ENCODE measurements around the gene PHAF1. TPM values are rescaled to one million over a fixed set of nuclear protein-coding genes. Genes with fewer than 3 reads are reported as not detected.

The PHAF1 gene
- total RNA-seq, 1 experiment from 2014 or later, result 19.2 TPM

DNA sequence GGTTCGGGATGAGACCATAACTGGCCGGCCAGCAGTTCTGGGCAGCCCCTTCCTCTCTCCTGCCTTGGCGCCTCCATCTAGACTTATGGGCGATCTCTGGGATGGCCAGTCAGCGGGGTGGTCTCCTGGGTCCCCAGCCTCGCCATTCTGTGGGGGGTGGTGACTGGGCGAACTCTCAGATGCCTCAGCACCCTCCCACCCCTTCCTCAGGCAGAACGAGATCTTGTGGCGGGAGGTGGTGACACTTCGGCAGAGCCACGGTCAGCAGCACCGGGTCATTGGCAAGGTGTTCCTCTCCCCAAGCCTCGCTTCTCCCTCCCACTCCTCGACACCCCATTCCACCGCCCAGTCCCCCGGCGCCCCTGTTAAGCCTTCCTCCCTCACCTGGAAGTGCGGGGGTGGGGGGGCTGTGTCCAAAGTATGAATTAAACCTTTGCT is 56.4 kb downstream of the PHAF1 start:
- TF ChIP-seq, protein P1, sequence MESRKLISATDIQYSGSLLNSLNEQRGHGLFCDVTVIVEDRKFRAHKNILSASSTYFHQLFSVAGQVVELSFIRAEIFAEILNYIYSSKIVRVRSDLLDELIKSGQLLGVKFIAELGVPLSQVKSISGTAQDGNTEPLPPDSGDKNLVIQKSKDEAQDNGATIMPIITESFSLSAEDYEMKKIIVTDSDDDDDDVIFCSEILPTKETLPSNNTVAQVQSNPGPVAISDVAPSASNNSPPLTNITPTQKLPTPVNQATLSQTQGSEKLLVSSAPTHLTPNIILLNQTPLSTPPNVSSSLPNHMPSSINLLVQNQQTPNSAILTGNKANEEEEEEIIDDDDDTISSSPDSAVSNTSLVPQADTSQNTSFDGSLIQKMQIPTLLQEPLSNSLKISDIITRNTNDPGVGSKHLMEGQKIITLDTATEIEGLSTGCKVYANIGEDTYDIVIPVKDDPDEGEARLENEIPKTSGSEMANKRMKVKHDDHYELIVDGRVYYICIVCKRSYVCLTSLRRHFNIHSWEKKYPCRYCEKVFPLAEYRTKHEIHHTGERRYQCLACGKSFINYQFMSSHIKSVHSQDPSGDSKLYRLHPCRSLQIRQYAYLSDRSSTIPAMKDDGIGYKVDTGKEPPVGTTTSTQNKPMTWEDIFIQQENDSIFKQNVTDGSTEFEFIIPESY (IDR thresholded peaks at IDR 0.05; ENCODE audit: extremely low read depth, insufficient replicate concordance, low read length), result no peak
- no peak for TF ChIP-seq SRF (IDR thresholded peaks at IDR 0.05; ENCODE audit: low read depth)
- TF ChIP-seq CBX3 (IDR thresholded peaks at IDR 0.05; ENCODE audit: low read depth), result no peak
- no peak for TF ChIP-seq ELF1 (IDR thresholded peaks at IDR 0.05; ENCODE audit: borderline replicate concordance, low read depth)
- TF ChIP-seq TCF7L2 (IDR thresholded peaks at IDR 0.05; ENCODE audit: borderline replicate concordance, extremely low read depth, insufficient read depth, insufficient read length), result no peak
- TF ChIP-seq SIN3A (IDR thresholded peaks at IDR 0.05; ENCODE audit: low read depth), result no peak
- no peak for TF ChIP-seq RAD21 (IDR thresholded peaks at IDR 0.05; ENCODE audit: low read depth)
- no peak for TF ChIP-seq YY1 (IDR thresholded peaks at IDR 0.05; ENCODE audit: extremely low read depth, insufficient replicate concordance, low read depth, low read length)
- TF ChIP-seq POLR2A (IDR thresholded peaks at IDR 0.05; ENCODE audit: borderline replicate concordance, extremely low read depth, insufficient read depth, insufficient read length), result no peak
- TF ChIP-seq EGR1 (IDR thresholded peaks at IDR 0.05; ENCODE audit: low read depth), result no peak
- TF ChIP-seq SP1 (IDR thresholded peaks at IDR 0.05; ENCODE audit: low read depth), result no peak
- H3K36me3 ChIP-seq (ENCODE audit: control insufficient read depth in 1 of 2, insufficient read depth in 2 of 2, low read length in 2 of 2), result no peaks in the 10 kb centered on the region
- no peak overlapping the region for H3K4me2 ChIP-seq (ENCODE audit: low read length)
- intact Hi-C loops (cut with micrococcal nuclease), result no loop called here
- ChIA-PET CTCF (interaction anchor here (0.8 to 5.6 kb wide), 2 partner anchors 7 to 148 kb away, joined by 3 to 52 read pairs; partner anchors contain the start of genes FBXL8 and TRADD), RAD21 (ENCODE audit: low non-redundant PET in 1 of 2, low total read pairs in 2 of 2, uncharacterized antibody in 2 of 2, unreplicated experiment in 2 of 2) (no interaction called here), POLR2A (no interaction called here)
- no peaks in the 10 kb centered on the region for H3K9me2 ChIP-seq (ENCODE audit: insufficient read depth)
- BruUV-seq (replicated peaks), result no TSS peak
- H3K9me3 ChIP-seq (ENCODE audit: control insufficient read depth in 1 of 2, insufficient read depth in 1 of 2, low read depth in 1 of 2, low read length in 2 of 2), result no peaks in the 10 kb centered on the region
- peaks cover 32 to 40% of the 10 kb centered on the region in 2 experiments for H3K4me1 ChIP-seq (ENCODE audit: control insufficient read depth in 1 of 2, insufficient read depth in 2 of 2, low read length in 2 of 2)
- H4K20me1 ChIP-seq (ENCODE audit: insufficient read depth), result no peaks in the 10 kb centered on the region
- H3K27me3 ChIP-seq (ENCODE audit: insufficient read depth, low read length), result no peaks in the 10 kb centered on the region
- no peak overlapping the region for H3K4me3 ChIP-seq (replicated peaks in 1 of 2; ENCODE audit: low read depth in 1 of 2, low read length in 2 of 2)
- no peak overlapping the region for H3K27ac ChIP-seq (ENCODE audit: low read depth, low read length)
- DNase-seq (ENCODE audit: low read depth, low spot score) (no peak), ATAC-seq (no peak)
- H3K79me2 ChIP-seq (ENCODE audit: insufficient read depth, low read length), result peaks cover 3% of the 10 kb centered on the region; the same call in 1 of the 2 replicates
- H2AFZ ChIP-seq (ENCODE audit: low read depth, low read length, poor library complexity, severe bottlenecking), result no peak overlapping the region
- no peak overlapping the region for H3K9ac ChIP-seq (ENCODE audit: low read length)
